T47D (cell line): ENCODE data around the gene KRTAP10-4.
"Not testable (repeated sequence)": the region's sequence is repeated elsewhere in the genome, so short reads cannot be mapped to it uniquely, and the experiment has no call there.

Experiments used
- DNase-seq, 2 experiments: peaks; one replicate each; pipeline versions ENCODE4 v3.0.0 to v3.0.0-alpha.2; 2011 to 2012; ENCODE audit warnings: low read depth in 1 of 2, low spot score in 1 of 2
- JUND ChIP-seq: IDR thresholded peaks from 2 replicates; pipeline ENCODE4 v1.6.1; 2012; ENCODE audit warnings: low read depth
- in situ Hi-C: cut with HindIII; loops from 2 replicates; pipeline ENCODE4 v1.10.0; 2016; ENCODE audit warnings: low sequenced_read_pairs, low pct_unique_long_range_greater_than_20kb

The KRTAP10-4 gene

DNA sequence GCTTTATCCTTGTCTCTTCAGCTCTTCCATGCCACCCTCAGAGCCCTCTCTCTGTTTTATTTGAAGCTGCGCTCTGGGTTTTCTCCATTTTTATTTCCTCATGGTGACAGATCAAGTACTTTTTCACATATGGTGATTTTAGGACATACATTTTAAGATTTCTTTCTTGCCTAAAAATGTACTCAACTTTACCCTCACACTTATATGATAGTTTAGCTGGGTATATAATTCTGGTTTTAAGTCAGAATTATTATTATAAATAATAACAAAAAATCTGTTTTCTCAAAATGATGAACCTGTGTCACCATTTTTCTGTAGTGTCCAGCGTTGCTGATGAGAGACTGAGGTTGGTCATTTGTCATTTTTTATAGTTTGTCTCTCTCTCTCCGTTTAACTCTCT, 7.6 kb downstream of the KRTAP10-4 start:
- TF ChIP-seq JUND: no peak
- in situ Hi-C loops: no loop called here
- DNase-seq: no peak

DNA sequence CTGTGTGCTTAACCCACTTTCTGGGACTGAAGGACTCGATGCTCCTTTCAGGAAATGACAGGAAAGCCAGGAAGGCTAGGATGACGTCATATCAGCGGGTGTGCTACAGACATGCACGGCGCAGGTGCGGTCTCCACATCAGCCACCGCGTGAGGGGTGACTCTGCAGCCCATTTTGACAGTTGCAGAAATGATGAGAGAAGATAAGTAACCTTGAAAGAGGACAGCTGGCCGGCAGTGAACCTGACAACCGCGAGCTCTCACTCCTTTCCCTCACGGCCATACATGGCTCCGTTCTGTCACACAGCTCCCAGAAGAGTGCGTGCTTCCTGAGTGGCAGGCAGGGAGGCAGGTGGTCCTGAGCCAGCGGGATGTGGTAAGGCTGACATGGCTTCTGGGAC, 8.5 kb downstream of the KRTAP10-4 start:
- DNase-seq: no peak
- in situ Hi-C loops: no loop called here
- TF ChIP-seq JUND: no peak

DNA sequence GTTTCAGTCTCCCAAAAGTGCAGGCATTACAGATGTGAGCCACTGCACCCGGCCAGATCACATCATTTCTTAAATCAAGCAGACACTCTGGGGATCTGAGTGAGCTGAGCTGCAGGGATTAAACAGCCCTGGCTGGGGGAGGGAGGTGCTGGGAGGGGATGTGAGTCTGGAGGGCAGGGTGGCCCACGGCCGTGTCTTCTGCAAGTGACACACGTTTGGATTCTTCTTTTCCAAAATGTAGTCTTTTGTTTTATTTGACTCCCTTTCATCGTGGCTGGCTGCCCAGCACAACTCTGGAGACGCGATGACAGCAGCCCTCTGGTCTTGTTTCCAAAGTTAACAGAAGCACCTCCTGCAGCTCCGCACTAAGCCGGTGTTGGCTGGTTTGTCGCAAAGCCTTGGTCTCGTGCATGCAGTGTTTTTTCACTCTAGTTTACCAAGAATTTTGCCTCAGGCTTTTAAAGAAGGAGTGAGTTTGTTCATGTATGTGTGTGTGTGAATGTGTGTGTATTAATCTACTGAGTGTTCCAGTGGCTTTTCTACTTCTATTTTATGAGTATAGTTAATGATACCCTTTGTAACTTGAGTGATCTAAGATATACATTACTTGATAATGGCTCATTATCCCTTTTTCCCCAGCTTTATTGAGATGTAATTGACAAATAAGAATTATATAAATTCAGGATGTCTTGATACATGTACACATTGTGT, 9.7 kb downstream of the KRTAP10-4 start:
- peak in 1 of 2 experiments; percentile 61 for DNase-seq
- TF ChIP-seq JUND: no peak
- in situ Hi-C loops: no loop called here

DNA sequence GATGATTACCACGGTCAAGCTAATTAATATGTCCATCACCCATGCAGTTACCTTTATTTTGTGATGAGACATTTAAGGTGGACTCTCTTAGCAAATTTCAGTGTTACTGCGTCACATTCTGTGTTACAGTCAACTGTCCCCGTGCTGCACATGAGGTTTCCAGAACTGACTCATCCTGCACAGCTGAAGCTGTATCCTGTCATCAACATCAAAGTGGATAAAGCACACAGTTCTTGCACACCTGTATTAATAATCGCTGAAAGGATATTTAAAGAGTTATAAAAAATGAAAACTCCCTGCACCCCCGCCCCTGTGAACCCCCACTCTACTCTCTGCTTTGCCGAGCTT, 10.2 kb downstream of the KRTAP10-4 start:
- no peak for DNase-seq
- in situ Hi-C loops: no loop called here
- TF ChIP-seq JUND: no peak

DNA sequence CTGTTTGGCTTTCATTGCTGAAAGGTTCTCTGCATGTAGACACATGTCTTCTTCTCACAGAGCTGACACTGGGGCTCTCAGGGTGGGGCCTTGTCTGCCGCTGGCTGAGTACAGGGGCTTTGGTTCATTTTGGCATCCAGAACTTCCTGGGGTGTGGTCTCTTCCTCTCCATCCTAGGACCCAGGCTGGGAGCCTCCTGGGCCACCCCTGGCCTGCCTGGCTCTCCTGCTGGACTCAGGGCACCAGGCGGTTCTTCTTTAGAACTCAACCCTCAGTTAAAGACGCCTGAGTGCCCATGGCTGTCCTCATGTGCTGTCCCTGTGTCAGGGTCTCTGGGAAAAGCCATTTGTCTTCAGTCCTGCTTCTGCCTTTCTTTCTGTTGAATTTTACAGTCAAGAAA, 12.4 kb downstream of the KRTAP10-4 start:
- in situ Hi-C loops: no loop called here
- no peak for TF ChIP-seq JUND
- DNase-seq: no peak

DNA sequence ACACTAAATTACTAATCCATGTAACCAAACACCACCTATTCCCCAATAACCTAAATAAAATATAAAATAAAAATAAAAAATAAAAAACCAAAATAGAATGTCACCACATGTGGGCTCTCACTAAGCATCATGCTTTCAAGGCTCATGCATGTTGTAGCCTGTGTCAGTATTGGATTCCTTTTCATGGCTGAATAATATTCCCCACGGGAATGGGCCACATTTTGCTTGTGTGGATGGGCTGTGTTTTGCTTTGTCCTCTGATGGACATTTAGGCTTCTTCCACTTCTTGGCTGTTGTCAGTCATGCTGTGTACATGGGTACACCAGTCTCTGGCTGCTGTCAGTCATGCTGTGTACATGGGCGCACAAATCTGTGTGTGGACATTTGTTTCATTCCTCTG, 15.6 kb downstream of the KRTAP10-4 start:
- in situ Hi-C loops: no loop called here
- TF ChIP-seq JUND: no peak
- no peak for DNase-seq

DNA sequence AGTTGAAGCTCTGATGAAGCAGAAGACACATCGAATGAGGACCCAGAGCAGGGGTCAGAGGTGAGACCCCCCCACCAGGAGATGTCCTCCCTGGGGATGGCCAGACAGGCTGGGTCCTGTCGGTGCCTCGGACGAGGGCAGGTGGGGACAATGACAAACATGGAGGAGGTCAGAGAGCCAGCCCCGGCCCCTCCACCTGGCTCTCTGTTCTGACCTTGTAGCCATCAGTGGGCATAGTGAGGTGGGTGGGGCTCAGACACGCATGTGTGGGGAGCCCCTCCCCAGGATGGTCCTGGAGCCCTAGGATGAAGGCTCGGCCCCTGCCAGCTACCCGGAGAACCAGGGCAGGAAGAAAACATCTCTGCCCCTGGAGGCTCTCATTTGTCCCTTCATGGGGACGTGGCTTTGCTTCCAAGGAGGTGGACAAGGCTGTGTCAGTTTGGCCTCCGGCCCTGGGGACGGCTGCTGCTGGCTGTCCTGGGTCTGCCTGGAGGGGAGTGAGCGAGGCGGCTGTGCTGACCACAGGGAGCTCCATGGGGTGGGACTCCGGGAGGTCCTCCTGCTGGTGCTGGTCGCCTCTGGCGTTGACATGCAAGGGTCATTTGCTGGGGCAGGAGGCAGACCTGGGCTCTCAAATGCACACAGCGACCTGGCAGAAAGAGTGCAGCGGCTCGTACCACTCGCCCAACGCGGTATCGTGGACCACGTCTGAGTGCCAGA, 16.2 kb downstream of the KRTAP10-4 start:
- no peak for DNase-seq
- in situ Hi-C loops: no loop called here
- TF ChIP-seq JUND: no peak

DNA sequence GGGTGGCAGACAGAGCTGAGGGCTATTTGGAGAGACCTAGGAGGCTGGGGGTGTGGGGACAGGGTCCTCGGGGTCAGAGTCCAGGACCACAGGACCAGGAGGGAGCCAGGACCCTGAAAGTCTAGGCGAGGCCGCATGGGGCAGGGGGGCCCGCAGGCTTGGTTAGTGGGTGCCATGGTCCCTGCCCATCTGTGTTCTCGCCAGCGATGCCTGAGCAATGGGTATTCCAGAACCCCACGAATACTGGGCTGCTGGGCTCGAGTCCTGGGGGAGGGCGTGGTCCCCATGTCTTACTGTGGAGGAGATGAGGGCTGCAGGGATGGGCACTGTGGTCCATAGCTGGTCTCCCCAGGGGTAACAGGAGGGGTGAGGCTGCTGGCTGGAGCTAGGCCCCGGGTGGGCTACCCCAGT, 16.8 kb downstream of the KRTAP10-4 start:
- TF ChIP-seq JUND: no peak
- in situ Hi-C loops: no loop called here
- no peak for DNase-seq

DNA sequence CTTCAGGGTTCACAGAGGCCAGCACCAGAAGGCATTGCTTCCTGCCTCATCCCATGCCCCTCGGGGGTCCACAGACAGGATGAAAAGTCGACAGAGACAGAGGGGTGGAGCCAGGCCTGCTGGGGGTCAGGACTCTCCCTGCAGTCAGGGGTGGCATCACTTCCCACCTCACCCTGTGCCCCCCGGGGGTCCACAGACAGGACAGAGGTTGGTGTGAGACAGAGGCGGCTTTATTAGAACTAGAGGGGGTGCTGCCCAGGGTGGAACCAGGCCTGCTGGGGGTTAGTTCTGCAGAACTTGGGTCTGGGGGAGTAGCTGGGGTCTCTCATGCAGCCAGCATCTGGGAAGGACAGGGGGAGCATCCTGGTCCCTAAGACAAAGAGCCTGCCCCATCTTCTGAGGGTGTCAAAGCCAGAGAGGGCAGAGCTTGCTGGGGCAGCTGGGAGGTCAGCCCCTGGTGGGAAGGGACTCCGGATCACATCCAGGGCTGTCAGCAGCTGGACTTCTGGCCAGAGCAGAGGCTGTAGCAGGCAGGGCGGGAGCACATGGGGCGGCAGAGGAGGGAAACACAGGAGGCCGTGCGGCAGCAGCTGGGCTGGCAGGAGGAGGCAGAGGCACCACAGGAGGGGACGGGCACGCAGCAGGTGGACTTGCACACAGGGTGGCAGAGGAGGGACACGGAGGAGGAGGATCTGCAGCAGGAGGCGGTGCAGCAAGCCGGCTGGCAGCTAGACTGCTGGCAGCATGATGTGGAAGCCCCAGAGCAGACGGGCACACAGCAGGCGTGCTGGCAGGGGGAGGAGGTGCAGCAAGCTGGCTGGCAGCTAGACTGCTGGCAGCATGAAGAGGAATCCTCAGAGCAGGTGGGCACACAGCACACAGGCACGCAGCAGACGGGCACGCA, 17.6 kb downstream of the KRTAP10-4 start:
- in situ Hi-C loops, DNase-seq: not testable (repeated sequence)

DNA sequence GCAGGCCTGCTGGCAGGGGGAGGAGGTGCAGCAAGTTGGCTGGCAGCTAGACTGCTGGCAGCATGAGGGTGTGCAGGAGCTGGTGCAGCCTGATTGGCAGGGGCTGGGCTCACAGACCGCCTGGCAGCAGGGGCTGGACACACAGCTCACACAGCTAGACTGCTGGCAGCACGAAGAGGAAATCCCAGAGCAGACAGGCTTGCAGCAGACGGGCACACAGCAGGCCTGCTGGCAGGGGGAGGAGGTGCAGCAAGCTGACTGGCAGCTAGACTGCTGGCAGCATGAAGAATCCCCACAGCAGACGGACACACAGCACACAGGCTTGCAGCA, 18.2 kb downstream of the KRTAP10-4 start:
- DNase-seq, in situ Hi-C loops: not testable (repeated sequence)

DNA sequence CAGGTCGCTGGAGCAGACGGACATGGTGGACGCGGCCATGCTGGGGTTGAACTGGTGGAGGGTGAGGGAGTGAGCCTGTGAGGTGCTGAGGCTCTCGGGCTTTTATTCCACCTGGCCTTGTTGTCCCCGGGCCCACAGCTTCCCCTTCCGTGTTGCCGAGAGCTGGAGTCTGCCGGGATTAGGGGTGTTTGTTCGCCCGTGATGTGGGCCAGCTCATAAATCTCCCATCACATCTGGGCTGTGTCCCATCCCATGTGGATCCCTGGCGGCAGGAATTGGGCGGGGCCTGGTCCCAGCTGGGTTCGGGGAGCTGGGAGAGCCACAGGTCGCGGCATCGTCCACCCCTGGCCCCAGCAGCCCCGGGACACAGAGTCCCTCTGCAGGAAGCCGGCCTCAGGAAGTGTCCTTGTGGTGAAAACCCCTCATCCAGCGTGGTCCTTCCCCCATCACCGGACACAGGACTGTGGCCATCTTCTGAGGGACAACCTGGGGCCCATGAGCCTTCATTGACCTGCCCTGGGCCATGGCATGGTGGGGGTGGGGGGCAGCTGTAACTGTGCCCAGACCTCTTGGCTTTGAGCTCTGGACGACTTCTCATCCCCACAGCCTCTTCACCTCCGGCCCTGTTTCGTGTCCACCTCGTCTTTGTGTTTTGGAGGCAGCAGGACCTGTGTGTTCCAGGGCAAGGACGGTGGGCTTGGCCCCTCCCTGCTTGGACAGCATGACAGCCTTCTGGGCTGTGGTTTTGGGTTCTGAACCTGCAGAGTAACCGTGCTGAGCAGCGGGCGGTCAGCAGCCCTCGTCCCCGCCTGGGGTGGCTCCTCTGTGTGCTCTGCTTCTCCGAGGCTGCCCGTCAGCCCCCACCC, 19.1 kb downstream of the KRTAP10-4 start, which contains the start of gene KRTAP10-6:
KRTAP10-6 (minus strand) TSS at position 60 of the 866 bp plus-strand sequence; CDS start at position 39, 21 bp downstream.
- TF ChIP-seq JUND: no peak
- in situ Hi-C loops: no loop called here
- DNase-seq: no peak
